B cell (primary cell): ENCODE data around the gene SIPA1.

Source experiments
- CTCF ChIP-seq: fragments of 200-600 bp; IDR thresholded peaks from one replicate; pipeline ENCODE4 v1.8.0; 2022; ENCODE audit warnings: antibody characterized with exemption, mild to moderate bottlenecking
- EZH2 ChIP-seq: IDR thresholded peaks from 2 replicates; pipeline ENCODE4 v1.6.1; 2012; ENCODE audit warnings: borderline replicate concordance, low read depth, mild to moderate bottlenecking, moderate library complexity, low read length; ENCODE audit not compliant: insufficient read depth, poor library complexity, severe bottlenecking

DNA sequence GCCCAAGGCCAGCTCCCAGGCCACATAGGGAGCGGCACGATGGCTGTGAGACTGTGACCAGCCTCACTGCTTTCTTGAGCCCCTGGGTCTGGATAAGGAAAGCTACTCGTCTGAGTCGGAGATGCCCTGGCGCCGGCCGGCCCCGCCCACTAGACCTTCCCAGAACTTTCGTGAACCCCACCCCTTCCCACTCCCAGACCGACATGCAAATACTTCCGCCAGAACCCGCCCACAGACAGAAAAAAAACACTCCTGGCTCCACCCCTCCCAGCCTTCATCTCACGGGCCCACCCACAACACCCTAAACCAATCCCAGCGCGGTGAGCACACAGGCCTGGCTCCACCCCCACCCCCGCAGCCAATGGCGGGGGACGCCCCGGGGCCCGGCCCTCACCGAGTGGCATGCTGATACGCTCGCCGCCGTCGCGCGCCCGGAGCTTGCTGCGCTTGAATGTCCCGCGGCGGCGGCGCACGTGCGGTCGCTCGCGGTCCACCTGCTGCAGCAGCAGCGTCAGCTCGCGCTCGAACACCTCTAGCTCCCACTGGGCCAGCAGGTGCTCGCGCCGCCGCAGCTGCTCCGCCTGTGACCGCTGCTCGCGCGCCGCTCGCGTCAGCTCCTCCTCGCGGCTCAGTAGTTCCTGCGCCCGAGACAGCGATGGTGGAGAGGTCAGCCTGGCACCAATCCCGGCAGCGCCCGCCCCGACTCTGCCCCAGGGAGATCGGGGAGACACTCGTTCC is 30.9 kb upstream of the SIPA1 start:
- TF ChIP-seq CTCF (no peak), EZH2 (no peak)
